ENCODE measurements around the gene UNC79. TPM values are rescaled to one million over a fixed set of nuclear protein-coding genes. Genes with fewer than 3 reads are reported as not detected.
"Not testable (repeated sequence)": the region's sequence is repeated elsewhere in the genome, so short reads cannot be mapped to it uniquely, and the experiment has no call there.

Gene UNC79
- total RNA-seq = under 1 TPM in 1 of 2 experiments, not detected in 1; 0.02 TPM

- H3K36me3 Mint-ChIP-seq = no peaks in the 10 kb centered on the region
- peaks cover 45% of the 10 kb centered on the region for H3K27me3 Mint-ChIP-seq
- H3K27ac Mint-ChIP-seq = no peak within 1 kb of the TSS
- DNase-seq (no peak), ATAC-seq (no peak)
- no peak within 1 kb of the TSS for H3K4me3 Mint-ChIP-seq
- CTCF ChIA-PET = no interaction called here
- H3K9me3 Mint-ChIP-seq (ENCODE audit: low read depth) = peaks cover 6% of the 10 kb centered on the region
- H3K4me1 Mint-ChIP-seq = no peaks in the 10 kb centered on the region
Measured at GRCh38 chr14:93430315-93431035, at the start of gene UNC79. Gene UNC79, plus strand, starts transcription at chr14:93430939. Its CDS starts 91 bp downstream, at chr14:93431030.

GRCh38 chr14:93381644-93382043 lies 49.1 kb upstream of the UNC79 start:
- H3K27ac Mint-ChIP-seq = no peak overlapping the region
- DNase-seq = no peak

GRCh38 chr14:93384256-93384655 lies 46.5 kb upstream of the UNC79 start:
- H3K4me1 Mint-ChIP-seq; H3K9me3 Mint-ChIP-seq (ENCODE audit: low read depth); H3K36me3 Mint-ChIP-seq; ATAC-seq; H3K27ac Mint-ChIP-seq; H3K4me3 Mint-ChIP-seq; CTCF ChIA-PET; DNase-seq: not testable (repeated sequence)
- H3K27me3 Mint-ChIP-seq = peaks cover 60% of the 10 kb centered on the region

More at GRCh38 chr14:93381644-93382043, 49.1 kb upstream of the UNC79 start:
- Mint-ChIP-seq H3K9me3 (ENCODE audit: low read depth) (no peaks in the 10 kb centered on the region), H3K27me3 (peaks cover 61% of the 10 kb centered on the region), H3K36me3 (no peaks in the 10 kb centered on the region), H3K4me1 (no peaks in the 10 kb centered on the region), H3K4me3 (no peak overlapping the region)
- CTCF ChIA-PET = no interaction called here
- no peak for ATAC-seq

- Mint-ChIP-seq H3K27ac (no peak overlapping the region), H3K4me1 (no peaks in the 10 kb centered on the region), H3K36me3 (peaks cover 2% of the 10 kb centered on the region), H3K9me3 (ENCODE audit: low read depth) (no peaks in the 10 kb centered on the region), H3K27me3 (peaks cover 26% of the 10 kb centered on the region), H3K4me3 (no peak overlapping the region)
- CTCF ChIA-PET = no interaction called here
- DNase-seq (no peak), ATAC-seq (no peak)
Measured at GRCh38 chr14:93395231-93395630, 35.5 kb upstream of the UNC79 start.

- ATAC-seq (no peak), DNase-seq (no peak)
- no peak overlapping the region for H3K4me3 Mint-ChIP-seq
- peaks cover 19% of the 10 kb centered on the region for H3K27me3 Mint-ChIP-seq
- peaks cover 2% of the 10 kb centered on the region for H3K36me3 Mint-ChIP-seq
- H3K27ac Mint-ChIP-seq = no peak overlapping the region
- CTCF ChIA-PET = no interaction called here
- H3K9me3 Mint-ChIP-seq (ENCODE audit: low read depth) = no peaks in the 10 kb centered on the region
- H3K4me1 Mint-ChIP-seq = no peaks in the 10 kb centered on the region
Measured at GRCh38 chr14:93396456-93396855, 34.3 kb upstream of the UNC79 start.

GRCh38 chr14:93398491-93398890 lies 32.2 kb upstream of the UNC79 start:
- no peaks in the 10 kb centered on the region for H3K4me1 Mint-ChIP-seq
- H3K36me3 Mint-ChIP-seq = peaks cover 2% of the 10 kb centered on the region
- ATAC-seq = no peak
- DNase-seq = no peak
- H3K4me3 Mint-ChIP-seq = no peak overlapping the region
- no peaks in the 10 kb centered on the region for H3K9me3 Mint-ChIP-seq (ENCODE audit: low read depth)
- CTCF ChIA-PET = no interaction called here
- no peak overlapping the region for H3K27ac Mint-ChIP-seq
- H3K27me3 Mint-ChIP-seq = peaks cover 25% of the 10 kb centered on the region

GRCh38 chr14:93402951-93403350 lies 27.8 kb upstream of the UNC79 start:
- ATAC-seq (no peak), DNase-seq (no peak)
- Mint-ChIP-seq H3K4me3 (no peak overlapping the region), H3K36me3 (peaks cover 2% of the 10 kb centered on the region), H3K27me3 (peaks cover 20% of the 10 kb centered on the region), H3K9me3 (ENCODE audit: low read depth) (no peaks in the 10 kb centered on the region), H3K27ac (no peak overlapping the region), H3K4me1 (no peaks in the 10 kb centered on the region)
- CTCF ChIA-PET = no interaction called here

GRCh38 chr14:93410021-93410420 lies 20.7 kb upstream of the UNC79 start:
- H3K36me3 Mint-ChIP-seq = no peaks in the 10 kb centered on the region
- no peak overlapping the region for H3K27ac Mint-ChIP-seq
- DNase-seq (no peak), ATAC-seq (no peak)
- no peaks in the 10 kb centered on the region for H3K4me1 Mint-ChIP-seq
- CTCF ChIA-PET = no interaction called here
- no peak overlapping the region for H3K4me3 Mint-ChIP-seq
- H3K27me3 Mint-ChIP-seq = peaks cover 2% of the 10 kb centered on the region
- no peaks in the 10 kb centered on the region for H3K9me3 Mint-ChIP-seq (ENCODE audit: low read depth)

- no peak for ATAC-seq
Measured at GRCh38 chr14:93410893-93411292, 19.8 kb upstream of the UNC79 start.

GRCh38 chr14:93425136-93425535 lies 5.6 kb upstream of the UNC79 start:
- H3K4me1 Mint-ChIP-seq; DNase-seq; CTCF ChIA-PET; H3K4me3 Mint-ChIP-seq; H3K27ac Mint-ChIP-seq; ATAC-seq; H3K9me3 Mint-ChIP-seq (ENCODE audit: low read depth); H3K36me3 Mint-ChIP-seq: not testable (repeated sequence)
- peaks cover 18% of the 10 kb centered on the region for H3K27me3 Mint-ChIP-seq

More at GRCh38 chr14:93410893-93411292, 19.8 kb upstream of the UNC79 start:
- Mint-ChIP-seq H3K4me1 (no peaks in the 10 kb centered on the region), H3K36me3 (no peaks in the 10 kb centered on the region), H3K9me3 (ENCODE audit: low read depth) (no peaks in the 10 kb centered on the region), H3K27me3 (peaks cover 2% of the 10 kb centered on the region), H3K4me3 (no peak overlapping the region), H3K27ac (no peak overlapping the region)
- CTCF ChIA-PET = no interaction called here
- no peak for DNase-seq

- CTCF ChIA-PET = no interaction called here
- no peak for ATAC-seq
- H3K36me3 Mint-ChIP-seq = no peaks in the 10 kb centered on the region
Measured at GRCh38 chr14:93426750-93427149, 4.0 kb upstream of the UNC79 start.

GRCh38 chr14:93431036-93431670 lies 414 bp downstream of the UNC79 start:
- Mint-ChIP-seq H3K4me1 (no peaks in the 10 kb centered on the region), H3K27ac (no peak overlapping the region), H3K36me3 (no peaks in the 10 kb centered on the region), H3K27me3 (peaks cover 50% of the 10 kb centered on the region), H3K9me3 (ENCODE audit: low read depth) (peaks cover 6% of the 10 kb centered on the region), H3K4me3 (no peak overlapping the region)
- ATAC-seq (no peak), DNase-seq (no peak)
- CTCF ChIA-PET = interaction anchor here (0.5 kb wide), 1 partner anchor 45 kb away, joined by 4 read pairs; no protein-coding TSS in a partner anchor

More at GRCh38 chr14:93426750-93427149, 4.0 kb upstream of the UNC79 start:
- Mint-ChIP-seq H3K27ac (no peak overlapping the region), H3K4me3 (no peak overlapping the region), H3K9me3 (ENCODE audit: low read depth) (peaks cover 6% of the 10 kb centered on the region), H3K4me1 (no peaks in the 10 kb centered on the region), H3K27me3 (peaks cover 23% of the 10 kb centered on the region)
- DNase-seq = no peak

GRCh38 chr14:93454224-93454623 lies 23.5 kb downstream of the UNC79 start:
- CTCF ChIA-PET = no interaction called here
- Mint-ChIP-seq H3K27me3 (peaks cover 21% of the 10 kb centered on the region), H3K36me3 (no peaks in the 10 kb centered on the region)

GRCh38 chr14:93456356-93456755 lies 25.6 kb downstream of the UNC79 start:
- H3K4me1 Mint-ChIP-seq = no peaks in the 10 kb centered on the region
- no peaks in the 10 kb centered on the region for H3K9me3 Mint-ChIP-seq (ENCODE audit: low read depth)
- no peak overlapping the region for H3K27ac Mint-ChIP-seq
- no peak for ATAC-seq
- H3K27me3 Mint-ChIP-seq = peaks cover 12% of the 10 kb centered on the region
- no peak for DNase-seq
- H3K4me3 Mint-ChIP-seq = no peak overlapping the region
- no peaks in the 10 kb centered on the region for H3K36me3 Mint-ChIP-seq
- CTCF ChIA-PET = no interaction called here

More at GRCh38 chr14:93454224-93454623, 23.5 kb downstream of the UNC79 start:
- H3K4me3 Mint-ChIP-seq = no peak overlapping the region
- ATAC-seq (no peak), DNase-seq (no peak)
- no peak overlapping the region for H3K27ac Mint-ChIP-seq
- H3K4me1 Mint-ChIP-seq = no peaks in the 10 kb centered on the region
- H3K9me3 Mint-ChIP-seq (ENCODE audit: low read depth) = no peaks in the 10 kb centered on the region

Data from activated CD8-positive, alpha-beta memory T cell treated with anti-CD3 and anti-CD28 coated beads, Interleukin-2, amount 10 ng/mL, durations not matched to agents 7 days and 5 days (primary cell).